HG02981 (cell line): ENCODE results near the gene ZNF841.
A peak's percentile ranks its signal among the peaks of the same experiment; 100 is the strongest.
"Not testable (repeated sequence)": the region's sequence is repeated elsewhere in the genome, so short reads cannot be mapped to it uniquely, and the experiment has no call there.

Experiments used
- ATAC-seq: cut with Tn5 transposase; IDR thresholded peaks from one replicate; pipeline ENCODE4 v1.9.1; 2021; ENCODE audit warnings: mild to moderate bottlenecking, moderate library complexity; ENCODE audit not compliant: unreplicated experiment

ZNF841 gene

DNA sequence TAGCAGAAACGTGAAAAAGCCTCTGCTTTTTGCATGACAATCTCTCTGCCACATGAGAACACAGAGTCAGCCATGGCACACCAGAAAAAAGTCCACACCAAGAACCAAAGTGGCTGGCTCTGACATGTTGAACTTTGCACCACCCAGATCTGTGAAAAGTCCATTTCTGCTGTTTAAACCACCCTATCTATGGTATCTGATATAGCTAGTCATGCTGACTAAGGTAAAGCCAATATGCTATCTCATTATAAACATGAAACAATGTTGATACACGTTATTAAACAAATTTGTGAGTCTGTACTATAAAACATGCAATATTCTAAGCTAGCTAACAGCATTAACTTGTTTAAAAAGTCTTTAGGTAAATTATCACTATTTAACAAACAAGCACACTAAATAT lies 25.9 kb downstream of the ZNF841 start:
- no peak for ATAC-seq

DNA sequence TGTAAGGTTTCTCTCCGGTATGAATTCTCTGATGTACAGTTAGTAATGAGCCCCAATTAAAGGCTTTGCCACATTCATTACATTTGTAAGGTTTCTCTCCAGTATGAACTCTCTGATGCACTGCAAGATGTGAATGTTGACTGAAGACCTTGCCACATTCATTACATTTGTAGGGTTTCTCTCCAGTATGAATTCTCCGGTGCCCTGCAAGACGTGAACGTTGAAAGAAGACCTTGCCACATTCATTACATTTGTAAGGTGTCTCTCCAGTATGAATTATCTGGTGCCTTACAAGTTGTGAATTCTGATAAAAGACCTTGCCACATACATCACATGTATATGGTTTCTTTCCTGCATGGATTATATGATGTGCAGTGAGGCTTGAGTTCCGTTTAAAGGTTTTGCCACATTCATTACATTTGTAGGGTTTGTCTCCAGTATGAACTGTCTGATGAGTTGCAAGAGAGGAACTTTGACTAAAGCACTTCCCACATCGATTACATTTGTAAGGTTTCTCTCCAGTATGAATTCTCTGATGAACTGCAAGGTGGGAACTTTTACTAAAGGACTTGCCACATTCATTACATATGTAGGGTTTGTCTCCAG lies 29.2 kb downstream of the ZNF841 start:
- no peak for ATAC-seq

DNA sequence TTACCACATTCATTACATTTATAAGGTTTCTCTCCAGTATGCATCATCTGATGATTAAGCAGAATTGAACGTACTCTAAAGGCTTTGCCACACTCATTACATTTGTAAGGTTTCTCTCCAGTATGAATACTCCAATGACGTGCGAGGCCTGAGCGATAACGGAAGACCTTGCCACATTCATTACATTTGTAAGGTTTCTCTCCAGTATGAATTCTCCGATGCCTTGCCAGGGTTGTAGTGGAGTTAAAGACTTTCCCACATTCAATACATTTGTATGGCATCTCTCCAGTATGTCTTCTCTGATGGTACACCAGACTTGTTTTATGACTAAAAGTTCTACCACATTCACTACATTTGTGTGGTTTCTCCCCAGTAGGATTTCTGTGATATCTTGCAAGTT lies 30.2 kb downstream of the ZNF841 start:
- no peak for ATAC-seq

DNA sequence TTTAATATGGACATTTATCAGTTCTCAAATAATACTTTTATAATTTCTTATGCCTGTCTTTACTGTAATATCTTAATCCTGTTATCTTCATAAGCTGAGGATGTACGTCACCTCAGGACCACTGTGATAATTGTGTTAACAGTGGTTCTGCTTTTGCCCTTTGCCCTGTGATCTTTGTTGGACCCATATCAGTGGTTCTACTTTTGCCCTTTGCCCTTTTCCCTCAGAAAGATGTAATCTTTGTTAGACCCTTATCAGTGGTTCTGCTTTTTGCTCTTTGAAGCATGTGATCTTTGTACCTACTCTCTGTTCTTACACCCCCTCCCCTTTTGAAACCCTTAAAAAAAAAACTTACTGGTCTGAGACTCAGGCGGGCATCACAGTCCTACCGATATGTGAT lies 39.1 kb downstream of the ZNF841 start:
- ATAC-seq, result not testable (repeated sequence)

DNA sequence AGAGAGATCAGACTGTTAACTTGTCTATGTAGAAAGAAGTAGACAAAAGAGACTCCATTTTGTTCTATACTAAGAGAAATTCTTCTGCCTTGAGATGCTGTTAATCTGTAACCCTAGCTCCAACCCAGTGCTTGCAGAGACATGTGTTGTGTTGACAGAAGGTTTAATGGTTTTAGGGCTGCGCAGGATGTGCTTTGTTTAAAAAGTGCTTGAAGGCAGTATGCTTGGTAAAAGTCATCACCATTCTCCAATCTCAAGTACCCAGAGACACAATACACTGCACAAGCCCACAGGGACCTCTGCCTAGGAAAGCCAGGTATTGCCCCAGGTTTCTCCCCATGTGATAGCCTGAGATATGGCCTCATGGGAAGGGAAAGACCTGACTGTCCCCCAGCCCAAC lies 43.8 kb downstream of the ZNF841 start:
- ATAC-seq, result not testable (repeated sequence)

DNA sequence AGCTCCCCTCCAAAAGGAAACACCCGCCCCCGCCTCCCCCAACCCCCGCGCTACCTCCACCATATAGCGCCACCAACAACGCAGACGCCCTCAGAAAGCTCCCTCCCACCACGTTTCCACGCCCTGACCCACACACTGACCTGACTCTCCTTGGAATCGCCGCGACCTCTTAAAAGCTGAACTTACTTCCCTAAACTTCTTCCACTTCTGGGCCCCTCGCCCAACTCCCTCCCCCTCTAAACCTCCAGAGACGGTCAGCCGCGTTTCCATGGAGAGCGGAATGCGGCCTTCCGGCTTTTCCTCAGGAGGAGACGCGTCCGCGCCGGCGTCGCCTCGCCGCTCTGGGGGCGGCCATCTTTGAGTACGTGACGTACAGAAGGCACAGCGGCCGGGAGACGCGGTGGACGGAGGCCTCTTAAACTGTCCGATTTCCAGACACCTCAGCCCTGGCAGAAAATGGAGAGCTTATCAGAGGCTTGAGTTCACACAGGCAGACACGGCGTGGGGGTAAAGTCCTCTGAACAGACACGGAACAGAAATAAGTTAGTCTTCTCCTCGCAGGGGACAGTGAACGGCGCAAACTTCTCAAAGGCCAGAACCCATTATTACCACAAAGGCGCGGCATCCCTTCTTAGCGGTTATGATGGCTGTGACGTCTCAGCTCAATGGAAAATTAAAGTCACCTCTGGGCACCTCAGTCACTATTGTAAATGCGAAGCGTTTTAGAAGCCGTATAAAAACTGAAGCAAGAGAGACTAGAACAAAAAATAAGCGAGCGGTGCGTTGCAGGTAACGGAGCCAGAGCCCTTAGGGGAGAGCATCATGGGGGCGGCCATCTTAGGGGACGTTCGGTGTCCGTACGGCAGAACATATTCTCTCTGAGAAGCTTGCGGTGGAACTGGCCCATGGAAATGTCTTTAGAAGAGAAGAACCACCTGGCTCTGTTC lies 46.7 kb downstream of the ZNF841 start, which contains the start of gene ZNF432:
Gene ZNF432, minus strand, starts transcription at position 284 of the 947 bp plus-strand sequence. CDS start 1,970 bp downstream, outside the sequence.
- ATAC-seq, result peak; percentile 77

DNA sequence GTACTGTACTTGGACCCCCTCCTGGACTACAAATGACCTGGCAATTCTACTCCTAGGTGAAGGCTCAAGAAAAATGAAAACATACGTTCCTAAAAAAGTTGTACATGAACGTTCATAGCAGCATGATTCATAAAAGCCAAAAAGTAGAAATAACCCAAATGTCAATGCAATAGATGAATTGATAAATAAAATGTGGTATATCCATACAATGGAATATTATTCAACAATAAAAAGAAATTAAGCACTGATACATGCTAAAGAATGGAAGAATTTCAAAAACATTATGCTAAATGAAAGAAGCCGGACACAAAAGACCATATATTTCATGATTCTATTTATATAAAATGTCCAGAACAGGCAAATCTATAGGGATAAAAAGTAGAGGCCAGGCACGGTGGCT lies 56.4 kb downstream of the ZNF841 start:
- no peak for ATAC-seq

DNA sequence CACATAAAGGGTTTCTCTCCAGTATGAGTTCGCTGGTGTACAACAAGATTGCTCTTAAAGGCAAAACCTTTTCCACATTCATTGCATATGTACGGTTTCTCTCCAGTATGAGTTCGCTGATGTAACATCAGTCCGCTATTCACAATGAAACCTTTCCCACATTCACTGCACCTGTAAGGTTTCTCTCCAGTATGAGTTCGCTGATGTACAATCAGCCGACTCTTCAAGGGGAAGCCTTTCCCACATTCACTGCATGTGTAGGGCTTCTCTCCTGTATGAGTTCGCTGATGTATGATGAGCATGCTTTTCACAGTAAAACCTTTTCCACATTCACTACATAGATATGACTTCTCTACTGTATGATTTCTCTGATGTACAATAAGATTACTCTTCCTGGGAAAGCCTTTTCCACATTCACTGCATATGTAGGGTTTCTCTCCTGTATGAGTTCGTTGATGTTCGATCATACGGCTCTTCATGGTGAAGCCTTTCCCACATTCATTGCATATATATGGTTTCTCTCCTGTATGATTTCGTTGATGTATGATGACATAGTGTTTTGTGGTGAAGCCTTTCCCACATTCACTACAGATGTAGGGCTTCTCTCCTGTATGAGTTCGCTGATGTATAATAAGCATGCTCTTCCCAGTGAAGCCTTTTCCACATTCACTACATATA lies 61.4 kb downstream of the ZNF841 start:
- no peak for ATAC-seq

DNA sequence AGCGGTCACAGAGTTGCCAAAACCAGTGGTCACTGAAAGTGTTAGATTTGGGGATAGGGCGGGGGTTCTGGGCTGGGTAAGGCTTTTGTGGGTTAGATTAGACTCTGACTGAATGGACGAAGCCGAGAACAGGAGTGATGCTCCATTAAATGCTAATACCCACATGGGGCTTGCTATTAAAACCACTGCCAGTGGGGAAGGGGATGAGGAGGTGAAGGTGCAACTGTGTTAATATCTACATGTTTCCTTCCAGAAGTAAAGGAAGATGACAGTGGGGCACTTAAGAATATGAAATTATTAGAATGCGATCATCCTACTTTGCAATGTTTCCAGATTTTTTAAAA lies 66.8 kb downstream of the ZNF841 start:
- peak; percentile 19 for ATAC-seq

DNA sequence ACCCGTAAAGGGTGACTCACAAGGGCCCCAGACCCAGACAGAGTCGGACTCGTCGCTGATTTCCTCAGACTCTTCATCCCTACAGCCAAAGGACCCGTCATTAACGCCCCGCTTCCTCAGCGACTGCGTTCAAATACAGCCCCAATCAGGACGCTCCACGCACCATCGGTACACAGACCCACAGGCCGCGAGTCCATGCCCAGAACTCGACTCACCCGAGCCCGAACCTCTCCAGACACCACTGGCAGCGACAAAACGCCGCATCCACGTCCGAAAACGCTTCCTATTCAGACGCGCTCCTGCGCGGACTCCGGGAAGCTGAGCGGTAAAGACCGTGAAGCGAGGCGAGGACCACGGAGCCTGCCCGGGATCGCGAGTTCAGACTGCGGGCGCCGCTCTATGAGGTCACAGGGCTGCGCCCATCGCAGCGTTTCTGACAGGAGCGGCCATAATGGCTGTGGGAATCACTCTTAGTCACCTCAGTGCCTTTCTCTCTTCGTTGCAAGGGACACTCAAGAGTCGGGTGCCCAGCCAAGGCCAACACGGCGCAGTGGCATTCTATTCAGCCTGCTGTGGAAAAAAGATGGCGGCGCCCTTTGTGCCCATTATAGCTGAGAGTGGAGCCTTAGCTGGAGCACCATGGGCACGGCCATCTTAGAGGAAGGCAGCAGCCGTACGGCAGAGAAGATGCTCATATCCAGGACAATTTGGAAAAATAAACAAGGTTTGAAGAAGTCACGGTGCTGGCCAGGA lies 67.4 kb downstream of the ZNF841 start, which contains the start of gene ZNF614:
Gene ZNF614, minus strand, starts transcription at position 353 of the 753 bp plus-strand sequence. CDS start 2,634 bp downstream, outside the sequence.
- peak; percentile 81 for ATAC-seq

DNA sequence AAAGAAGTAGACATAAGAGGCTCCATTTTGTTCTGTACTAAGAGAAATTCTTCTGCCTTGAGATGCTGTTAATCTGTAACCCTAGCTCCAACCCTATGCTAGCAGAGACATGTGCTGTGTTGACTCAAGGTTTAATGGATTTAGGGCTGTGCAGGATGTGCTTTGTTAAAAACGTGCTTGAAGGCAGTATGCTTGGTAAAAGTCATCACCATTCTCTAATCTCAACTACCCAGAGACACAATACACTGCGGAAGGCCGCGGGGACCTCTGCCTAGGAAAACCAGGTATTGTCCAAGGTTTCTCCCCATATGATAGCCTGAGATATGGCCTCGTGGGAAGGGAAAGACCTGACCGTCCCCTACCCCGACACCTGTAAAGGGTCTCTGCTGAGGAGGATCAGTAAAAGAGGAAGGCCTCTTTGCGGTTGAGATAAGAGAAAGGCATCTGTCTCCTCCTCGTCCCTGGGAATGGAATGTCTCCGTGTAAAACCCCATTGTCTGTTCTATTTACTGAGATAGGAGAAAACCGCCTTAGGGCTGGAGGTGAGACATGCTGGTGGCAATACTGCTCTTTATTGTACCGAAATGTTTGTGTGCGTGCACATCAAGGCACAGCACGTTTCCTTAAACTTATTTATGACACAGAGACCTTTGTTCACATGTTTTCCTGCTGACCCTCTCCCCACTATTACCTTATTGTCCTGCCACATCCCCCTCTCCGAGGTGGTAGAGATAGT lies 69.1 kb downstream of the ZNF841 start:
- not testable (repeated sequence) for ATAC-seq

DNA sequence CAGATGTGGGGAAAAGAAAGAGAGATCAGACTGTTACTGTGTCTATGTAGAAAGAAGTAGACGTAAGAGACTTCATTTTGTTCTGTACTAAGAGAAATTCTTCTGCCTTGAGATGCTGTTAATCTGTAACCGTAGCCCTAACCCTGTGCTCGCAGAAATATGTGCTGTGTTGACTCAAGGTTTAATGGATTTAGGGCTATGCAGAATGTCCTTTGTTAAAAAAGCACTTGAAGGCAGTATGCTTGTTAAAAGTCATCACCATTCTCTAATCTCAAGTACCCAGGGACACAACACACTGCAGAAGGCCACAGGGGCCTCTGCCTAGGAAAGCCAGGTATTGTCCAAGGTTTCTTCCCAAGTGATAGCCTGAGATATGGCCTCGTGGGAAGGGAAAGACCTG lies 71.1 kb downstream of the ZNF841 start:
- not testable (repeated sequence) for ATAC-seq

DNA sequence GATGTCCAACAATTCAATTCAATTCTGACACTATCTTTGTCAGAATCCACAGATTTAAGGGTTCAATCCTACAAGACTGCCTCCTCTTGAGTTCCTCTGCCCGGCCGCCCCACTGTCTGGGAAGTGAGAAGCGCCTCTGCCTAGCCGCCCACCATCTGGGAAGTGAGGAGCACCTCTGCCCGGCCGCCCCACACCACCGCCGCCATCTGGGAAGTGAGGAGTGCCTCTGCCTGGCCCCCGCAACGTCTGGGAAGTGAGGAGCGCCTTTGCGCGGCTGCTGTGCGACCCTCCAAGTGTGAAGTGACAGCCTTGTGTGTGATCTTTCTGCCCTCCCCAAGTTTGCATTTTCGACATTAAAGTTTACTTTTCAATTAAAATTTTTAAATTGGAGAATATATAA lies 73.4 kb downstream of the ZNF841 start:
- no peak for ATAC-seq

DNA sequence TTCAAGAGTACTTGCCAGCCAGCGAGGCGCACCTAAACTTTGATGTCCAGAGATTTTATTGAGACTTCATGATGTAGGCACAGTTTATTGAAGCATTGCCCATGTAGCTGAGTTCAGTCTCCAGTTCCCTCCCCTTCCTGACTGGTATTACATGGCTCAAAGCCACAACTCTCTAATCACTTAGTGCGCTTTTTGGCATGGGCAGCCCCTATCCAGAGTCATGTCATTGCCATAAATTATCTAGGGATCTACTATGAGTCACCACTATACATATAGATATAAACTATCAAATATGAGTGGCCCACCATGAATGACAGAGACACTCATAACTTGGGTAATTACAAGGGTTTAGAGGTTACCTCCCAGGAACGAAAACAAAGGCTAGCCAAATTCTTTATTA lies 75.1 kb downstream of the ZNF841 start:
- no peak for ATAC-seq
